HEK293 (cell line): Measurements from ENCODE around the gene RPL22.

Experiments
- BCL11B ChIP-seq: fragments of 450-650 bp; formaldehyde crosslinking; IDR thresholded peaks from 2 replicates; pipeline ENCODE4 v1.5.1; 2016; ENCODE audit warnings: low read depth, missing biosample characterization, missing genetic modification characterization
- KLF16 ChIP-seq: fragments of 450-650 bp; formaldehyde crosslinking; IDR thresholded peaks from 2 replicates; pipeline ENCODE4 v1.5.1; 2017; ENCODE audit warnings: missing biosample characterization, missing genetic modification characterization
- KLF8 ChIP-seq: fragments of 450-650 bp; formaldehyde crosslinking; IDR thresholded peaks from 2 replicates; pipeline ENCODE4 v1.5.1; 2016; ENCODE audit warnings: missing biosample characterization, missing genetic modification characterization
- MYNN ChIP-seq: fragments of 450-650 bp; formaldehyde crosslinking; IDR thresholded peaks from 2 replicates; pipeline ENCODE4 v1.5.1; 2016; ENCODE audit warnings: missing biosample characterization, missing genetic modification characterization, borderline replicate concordance
- ZEB2 ChIP-seq: fragments of 450-650 bp; formaldehyde crosslinking; IDR thresholded peaks from 2 replicates; pipeline ENCODE4 v1.5.1; 2016; ENCODE audit warnings: missing biosample characterization, missing genetic modification characterization
- ZFP37 ChIP-seq: fragments of 450-650 bp; formaldehyde crosslinking; IDR thresholded peaks from 2 replicates; pipeline ENCODE4 v1.5.1; 2016; ENCODE audit warnings: missing biosample characterization, missing genetic modification characterization
- ZNF132 ChIP-seq: fragments of 450-650 bp; formaldehyde crosslinking; IDR thresholded peaks from 2 replicates; pipeline ENCODE4 v1.5.1; 2017; ENCODE audit warnings: missing biosample characterization, missing genetic modification characterization, borderline replicate concordance
- ZNF16 ChIP-seq: fragments of 450-650 bp; formaldehyde crosslinking; IDR thresholded peaks from 2 replicates; pipeline ENCODE4 v1.5.1; 2016; ENCODE audit warnings: low read depth, missing biosample characterization, missing genetic modification characterization
- ZNF23 ChIP-seq: fragments of 450-650 bp; formaldehyde crosslinking; IDR thresholded peaks from 2 replicates; pipeline ENCODE4 v1.5.1; 2016; ENCODE audit warnings: missing biosample characterization, missing genetic modification characterization, borderline replicate concordance
- ZNF239 ChIP-seq: fragments of 450-650 bp; formaldehyde crosslinking; IDR thresholded peaks from 2 replicates; pipeline ENCODE4 v1.5.1; 2016; ENCODE audit warnings: missing biosample characterization, missing genetic modification characterization
- ZNF37A ChIP-seq: fragments of 450-650 bp; IDR thresholded peaks from 2 replicates; pipeline ENCODE4 v1.5.1; 2018; ENCODE audit warnings: missing biosample characterization, missing genetic modification characterization
- ZNF404 ChIP-seq: fragments of 450-650 bp; formaldehyde crosslinking; IDR thresholded peaks from 2 replicates; pipeline ENCODE4 v1.5.1; 2017; ENCODE audit warnings: missing biosample characterization, missing genetic modification characterization
- ZNF510 ChIP-seq: fragments of 450-650 bp; formaldehyde crosslinking; IDR thresholded peaks from 2 replicates; pipeline ENCODE4 v1.5.1; 2018; ENCODE audit warnings: mild to moderate bottlenecking, missing genetic modification characterization, missing biosample characterization; ENCODE audit not compliant: insufficient replicate concordance
- ZNF529 ChIP-seq: fragments of 450-650 bp; formaldehyde crosslinking; IDR thresholded peaks from 2 replicates; pipeline ENCODE4 v1.5.1; 2017; ENCODE audit warnings: missing genetic modification characterization, missing biosample characterization; ENCODE audit not compliant: insufficient replicate concordance
- ZNF544 ChIP-seq: fragments of 450-650 bp; formaldehyde crosslinking; IDR thresholded peaks from 2 replicates; pipeline ENCODE4 v1.5.0; 2017; ENCODE audit warnings: missing biosample characterization, missing genetic modification characterization
- ZNF555 ChIP-seq: fragments of 450-650 bp; formaldehyde crosslinking; conservative IDR thresholded peaks from 2 replicates; pipeline ENCODE4 v1.5.1; 2017; ENCODE audit warnings: missing biosample characterization, mild to moderate bottlenecking, missing genetic modification characterization, inconsistent platforms
- ZNF600 ChIP-seq: fragments of 450-650 bp; formaldehyde crosslinking; IDR thresholded peaks from 2 replicates; pipeline ENCODE4 v1.5.1; 2016; ENCODE audit warnings: missing biosample characterization, missing genetic modification characterization
- ZNF664 ChIP-seq: fragments of 450-650 bp; formaldehyde crosslinking; IDR thresholded peaks from 2 replicates; pipeline ENCODE4 v1.5.1; 2016; ENCODE audit warnings: missing biosample characterization, missing genetic modification characterization
- ZNF701 ChIP-seq: fragments of 450-650 bp; formaldehyde crosslinking; IDR thresholded peaks from 2 replicates; pipeline ENCODE4 v1.5.1; 2016; ENCODE audit warnings: missing biosample characterization, missing genetic modification characterization
- ZNF707 ChIP-seq: fragments of 450-650 bp; formaldehyde crosslinking; IDR thresholded peaks from 2 replicates; pipeline ENCODE4 v1.5.1; 2016; ENCODE audit warnings: missing biosample characterization, missing genetic modification characterization
- ZNF776 ChIP-seq: fragments of 450-650 bp; formaldehyde crosslinking; IDR thresholded peaks from 2 replicates; pipeline ENCODE4 v1.5.0; 2017; ENCODE audit warnings: missing biosample characterization, missing genetic modification characterization, borderline replicate concordance
- ZNF791 ChIP-seq: fragments of 450-650 bp; formaldehyde crosslinking; IDR thresholded peaks from 2 replicates; pipeline ENCODE4 v1.5.1; 2016; ENCODE audit warnings: missing biosample characterization, missing genetic modification characterization
- ZNF837 ChIP-seq: fragments of 450-650 bp; formaldehyde crosslinking; IDR thresholded peaks from 2 replicates; pipeline ENCODE4 v1.5.1; 2016; ENCODE audit warnings: missing biosample characterization, missing genetic modification characterization
- TF ChIP-seq, protein P1 (sequence below): fragments of 450-650 bp; formaldehyde crosslinking; IDR thresholded peaks from 2 replicates; pipeline ENCODE4 v1.5.1; 2017; ENCODE audit warnings: missing biosample characterization, missing genetic modification characterization
- TF ChIP-seq, protein P2 (sequence below): fragments of 450-650 bp; formaldehyde crosslinking; IDR thresholded peaks from 2 replicates; pipeline ENCODE4 v1.5.1; 2016; ENCODE audit warnings: missing biosample characterization, missing genetic modification characterization
- TF ChIP-seq, protein P3 (sequence below): fragments of 450-650 bp; formaldehyde crosslinking; IDR thresholded peaks from 2 replicates; pipeline ENCODE4 v1.5.1; 2017; ENCODE audit warnings: missing biosample characterization, missing genetic modification characterization
- TF ChIP-seq, protein P4 (sequence below): fragments of 450-650 bp; formaldehyde crosslinking; conservative IDR thresholded peaks from 2 replicates; pipeline ENCODE4 v1.5.1; 2016; ENCODE audit warnings: low read depth, missing biosample characterization, missing genetic modification characterization
- TF ChIP-seq, protein P5 (sequence below): fragments of 450-650 bp; IDR thresholded peaks from 2 replicates; pipeline ENCODE4 v1.5.1; 2018; ENCODE audit warnings: missing biosample characterization, missing genetic modification characterization

The RPL22 gene

DNA sequence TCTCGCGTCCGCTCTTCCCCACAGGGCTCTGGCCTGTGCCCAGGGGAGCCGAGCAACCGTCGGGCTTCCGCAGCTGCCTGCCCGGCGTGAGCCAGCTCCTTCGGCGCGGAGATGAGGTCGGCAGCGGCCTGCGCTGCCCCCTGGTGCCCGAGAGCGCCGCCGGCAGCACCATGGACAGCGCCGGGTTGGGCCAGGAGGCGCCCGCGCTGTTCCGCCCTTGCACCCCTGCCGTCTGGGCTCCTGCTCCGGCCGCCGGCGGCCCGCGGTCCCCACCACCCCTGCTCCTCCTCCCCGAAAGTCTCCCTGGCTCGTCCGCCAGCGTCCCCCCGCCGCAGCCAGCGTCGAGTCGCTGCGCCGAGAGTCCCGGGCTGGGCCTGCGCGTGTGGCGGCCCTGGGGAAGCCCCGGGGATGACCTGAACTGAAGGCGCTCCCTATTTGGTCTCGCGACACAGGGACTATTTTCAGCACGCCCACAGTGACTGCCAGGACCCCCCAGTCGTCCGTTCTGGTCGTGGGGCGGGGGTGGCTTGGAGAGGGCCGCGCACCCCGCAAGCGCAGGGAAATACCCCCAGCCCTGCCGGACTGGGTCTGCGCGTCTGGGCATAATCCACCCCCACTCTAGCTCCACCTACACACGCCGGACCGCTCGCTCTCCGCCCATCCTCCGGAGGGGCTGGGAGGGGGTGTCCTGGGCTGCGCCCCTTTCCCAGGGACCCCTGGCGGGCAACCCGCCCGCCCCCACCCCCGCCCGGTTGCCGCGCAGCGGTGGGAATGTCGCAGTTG, 45.9 kb upstream of the RPL22 start (continued):
- TF ChIP-seq ZNF239, result no peak
- no peak for TF ChIP-seq ZNF544
- TF ChIP-seq ZNF707 (tag by site-specific recombination), result no peak
- TF ChIP-seq, protein P1, sequence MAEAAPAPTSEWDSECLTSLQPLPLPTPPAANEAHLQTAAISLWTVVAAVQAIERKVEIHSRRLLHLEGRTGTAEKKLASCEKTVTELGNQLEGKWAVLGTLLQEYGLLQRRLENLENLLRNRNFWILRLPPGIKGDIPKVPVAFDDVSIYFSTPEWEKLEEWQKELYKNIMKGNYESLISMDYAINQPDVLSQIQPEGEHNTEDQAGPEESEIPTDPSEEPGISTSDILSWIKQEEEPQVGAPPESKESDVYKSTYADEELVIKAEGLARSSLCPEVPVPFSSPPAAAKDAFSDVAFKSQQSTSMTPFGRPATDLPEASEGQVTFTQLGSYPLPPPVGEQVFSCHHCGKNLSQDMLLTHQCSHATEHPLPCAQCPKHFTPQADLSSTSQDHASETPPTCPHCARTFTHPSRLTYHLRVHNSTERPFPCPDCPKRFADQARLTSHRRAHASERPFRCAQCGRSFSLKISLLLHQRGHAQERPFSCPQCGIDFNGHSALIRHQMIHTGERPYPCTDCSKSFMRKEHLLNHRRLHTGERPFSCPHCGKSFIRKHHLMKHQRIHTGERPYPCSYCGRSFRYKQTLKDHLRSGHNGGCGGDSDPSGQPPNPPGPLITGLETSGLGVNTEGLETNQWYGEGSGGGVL (tag by site-specific recombination), result peak; percentile 62
- no peak for TF ChIP-seq ZNF23 (tag by site-specific recombination)
- TF ChIP-seq ZNF132 (tag by site-specific recombination), result no peak
- no peak for TF ChIP-seq ZNF404 (tag by site-specific recombination)
- TF ChIP-seq, protein P2, sequence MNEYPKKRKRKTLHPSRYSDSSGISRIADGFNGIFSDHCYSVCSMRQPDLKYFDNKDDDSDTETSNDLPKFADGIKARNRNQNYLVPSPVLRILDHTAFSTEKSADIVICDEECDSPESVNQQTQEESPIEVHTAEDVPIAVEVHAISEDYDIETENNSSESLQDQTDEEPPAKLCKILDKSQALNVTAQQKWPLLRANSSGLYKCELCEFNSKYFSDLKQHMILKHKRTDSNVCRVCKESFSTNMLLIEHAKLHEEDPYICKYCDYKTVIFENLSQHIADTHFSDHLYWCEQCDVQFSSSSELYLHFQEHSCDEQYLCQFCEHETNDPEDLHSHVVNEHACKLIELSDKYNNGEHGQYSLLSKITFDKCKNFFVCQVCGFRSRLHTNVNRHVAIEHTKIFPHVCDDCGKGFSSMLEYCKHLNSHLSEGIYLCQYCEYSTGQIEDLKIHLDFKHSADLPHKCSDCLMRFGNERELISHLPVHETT (tag by site-specific recombination), result no peak
- TF ChIP-seq ZNF555 (tag by site-specific recombination), result no peak
- no peak for TF ChIP-seq KLF16 (tag by site-specific recombination)
- TF ChIP-seq ZNF837 (tag by site-specific recombination), result no peak
- peak; percentile 20; the same call in 1 of the 2 replicates for TF ChIP-seq ZEB2 (tag by site-specific recombination)
- TF ChIP-seq MYNN (tag by site-specific recombination), result no peak
- TF ChIP-seq BCL11B, result no peak
- TF ChIP-seq, protein P3, sequence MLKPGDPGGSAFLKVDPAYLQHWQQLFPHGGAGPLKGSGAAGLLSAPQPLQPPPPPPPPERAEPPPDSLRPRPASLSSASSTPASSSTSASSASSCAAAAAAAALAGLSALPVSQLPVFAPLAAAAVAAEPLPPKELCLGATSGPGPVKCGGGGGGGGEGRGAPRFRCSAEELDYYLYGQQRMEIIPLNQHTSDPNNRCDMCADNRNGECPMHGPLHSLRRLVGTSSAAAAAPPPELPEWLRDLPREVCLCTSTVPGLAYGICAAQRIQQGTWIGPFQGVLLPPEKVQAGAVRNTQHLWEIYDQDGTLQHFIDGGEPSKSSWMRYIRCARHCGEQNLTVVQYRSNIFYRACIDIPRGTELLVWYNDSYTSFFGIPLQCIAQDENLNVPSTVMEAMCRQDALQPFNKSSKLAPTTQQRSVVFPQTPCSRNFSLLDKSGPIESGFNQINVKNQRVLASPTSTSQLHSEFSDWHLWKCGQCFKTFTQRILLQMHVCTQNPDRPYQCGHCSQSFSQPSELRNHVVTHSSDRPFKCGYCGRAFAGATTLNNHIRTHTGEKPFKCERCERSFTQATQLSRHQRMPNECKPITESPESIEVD (tag by site-specific recombination), result no peak
- TF ChIP-seq ZNF16, result no peak
- TF ChIP-seq, protein P4, sequence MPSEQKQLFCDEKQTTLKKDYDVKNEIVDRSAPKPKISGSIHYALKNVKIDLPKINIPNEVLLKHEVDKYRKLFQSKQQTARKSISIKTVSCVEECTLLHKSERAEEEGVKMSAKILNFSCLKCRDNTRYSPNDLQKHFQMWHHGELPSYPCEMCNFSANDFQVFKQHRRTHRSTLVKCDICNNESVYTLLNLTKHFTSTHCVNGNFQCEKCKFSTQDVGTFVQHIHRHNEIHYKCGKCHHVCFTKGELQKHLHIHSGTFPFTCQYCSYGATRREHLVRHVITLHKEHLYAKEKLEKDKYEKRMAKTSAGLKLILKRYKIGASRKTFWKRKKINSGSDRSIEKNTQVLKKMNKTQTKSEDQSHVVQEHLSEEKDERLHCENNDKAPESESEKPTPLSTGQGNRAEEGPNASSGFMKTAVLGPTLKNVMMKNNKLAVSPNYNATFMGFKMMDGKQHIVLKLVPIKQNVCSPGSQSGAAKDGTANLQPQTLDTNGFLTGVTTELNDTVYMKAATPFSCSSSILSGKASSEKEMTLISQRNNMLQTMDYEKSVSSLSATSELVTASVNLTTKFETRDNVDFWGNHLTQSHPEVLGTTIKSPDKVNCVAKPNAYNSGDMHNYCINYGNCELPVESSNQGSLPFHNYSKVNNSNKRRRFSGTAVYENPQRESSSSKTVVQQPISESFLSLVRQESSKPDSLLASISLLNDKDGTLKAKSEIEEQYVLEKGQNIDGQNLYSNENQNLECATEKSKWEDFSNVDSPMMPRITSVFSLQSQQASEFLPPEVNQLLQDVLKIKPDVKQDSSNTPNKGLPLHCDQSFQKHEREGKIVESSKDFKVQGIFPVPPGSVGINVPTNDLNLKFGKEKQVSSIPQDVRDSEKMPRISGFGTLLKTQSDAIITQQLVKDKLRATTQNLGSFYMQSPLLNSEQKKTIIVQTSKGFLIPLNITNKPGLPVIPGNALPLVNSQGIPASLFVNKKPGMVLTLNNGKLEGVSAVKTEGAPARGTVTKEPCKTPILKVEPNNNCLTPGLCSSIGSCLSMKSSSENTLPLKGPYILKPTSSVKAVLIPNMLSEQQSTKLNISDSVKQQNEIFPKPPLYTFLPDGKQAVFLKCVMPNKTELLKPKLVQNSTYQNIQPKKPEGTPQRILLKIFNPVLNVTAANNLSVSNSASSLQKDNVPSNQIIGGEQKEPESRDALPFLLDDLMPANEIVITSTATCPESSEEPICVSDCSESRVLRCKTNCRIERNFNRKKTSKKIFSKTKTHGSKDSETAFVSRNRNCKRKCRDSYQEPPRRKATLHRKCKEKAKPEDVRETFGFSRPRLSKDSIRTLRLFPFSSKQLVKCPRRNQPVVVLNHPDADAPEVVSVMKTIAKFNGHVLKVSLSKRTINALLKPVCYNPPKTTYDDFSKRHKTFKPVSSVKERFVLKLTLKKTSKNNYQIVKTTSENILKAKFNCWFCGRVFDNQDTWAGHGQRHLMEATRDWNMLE (tag by site-specific recombination), result no peak
- no peak for TF ChIP-seq ZNF510
- no peak for TF ChIP-seq ZNF791 (tag by site-specific recombination)
- TF ChIP-seq, protein P5, sequence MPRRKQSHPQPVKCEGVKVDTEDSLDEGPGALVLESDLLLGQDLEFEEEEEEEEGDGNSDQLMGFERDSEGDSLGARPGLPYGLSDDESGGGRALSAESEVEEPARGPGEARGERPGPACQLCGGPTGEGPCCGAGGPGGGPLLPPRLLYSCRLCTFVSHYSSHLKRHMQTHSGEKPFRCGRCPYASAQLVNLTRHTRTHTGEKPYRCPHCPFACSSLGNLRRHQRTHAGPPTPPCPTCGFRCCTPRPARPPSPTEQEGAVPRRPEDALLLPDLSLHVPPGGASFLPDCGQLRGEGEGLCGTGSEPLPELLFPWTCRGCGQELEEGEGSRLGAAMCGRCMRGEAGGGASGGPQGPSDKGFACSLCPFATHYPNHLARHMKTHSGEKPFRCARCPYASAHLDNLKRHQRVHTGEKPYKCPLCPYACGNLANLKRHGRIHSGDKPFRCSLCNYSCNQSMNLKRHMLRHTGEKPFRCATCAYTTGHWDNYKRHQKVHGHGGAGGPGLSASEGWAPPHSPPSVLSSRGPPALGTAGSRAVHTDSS (tag by site-specific recombination), result no peak
- peak; percentile 89 for TF ChIP-seq ZNF600 (tag by site-specific recombination)
- TF ChIP-seq ZNF701 (tag by site-specific recombination), result no peak
- no peak for TF ChIP-seq ZFP37
- no peak for TF ChIP-seq ZNF664 (tag by site-specific recombination)
- TF ChIP-seq KLF8 (tag by site-specific recombination), result peak; percentile 94
- TF ChIP-seq ZNF776 (tag by site-specific recombination), result no peak
- TF ChIP-seq ZNF37A (tag by site-specific recombination), result no peak
- TF ChIP-seq ZNF529 (tag by site-specific recombination), result no peak
